Measurements from ENCODE around the gene RNF207.

DNA sequence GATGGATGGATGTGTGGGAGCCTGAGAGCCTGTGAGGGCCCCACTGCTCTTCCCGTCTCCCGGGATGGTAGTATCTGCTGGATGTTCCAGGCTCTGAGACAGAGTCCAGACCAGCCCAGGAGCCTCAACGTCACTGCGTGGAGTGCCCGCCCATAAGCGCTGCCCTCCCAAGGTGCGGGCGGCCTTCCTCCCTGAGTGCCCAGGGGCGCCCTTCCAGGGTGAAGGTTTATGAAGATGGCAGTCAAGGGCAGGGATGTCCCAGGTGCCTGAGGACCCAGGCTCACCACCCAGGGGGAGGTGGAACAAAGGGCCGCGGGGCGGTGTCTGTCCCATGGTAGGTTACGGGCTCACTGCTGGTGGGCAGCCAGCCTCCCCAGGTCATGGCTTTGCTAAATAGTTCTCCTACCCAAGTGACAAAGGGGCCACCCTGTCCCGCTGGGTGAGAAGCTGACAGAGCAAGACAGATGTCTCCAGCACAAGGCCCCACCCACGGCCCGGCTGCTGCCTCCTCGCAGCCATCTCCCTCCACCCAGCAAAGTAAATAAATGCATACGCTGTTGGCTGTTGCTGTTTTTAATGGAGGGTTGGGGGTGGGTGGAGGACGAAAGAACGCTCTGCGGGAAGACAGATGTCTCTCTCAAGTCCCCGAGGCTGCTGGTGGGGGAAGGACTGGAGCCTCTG lies 63.9 kb downstream of the RNF207 start:
- no peak for TF ChIP-seq POLR2A (IDR thresholded peaks at IDR 0.05)
- TF ChIP-seq, protein P1, sequence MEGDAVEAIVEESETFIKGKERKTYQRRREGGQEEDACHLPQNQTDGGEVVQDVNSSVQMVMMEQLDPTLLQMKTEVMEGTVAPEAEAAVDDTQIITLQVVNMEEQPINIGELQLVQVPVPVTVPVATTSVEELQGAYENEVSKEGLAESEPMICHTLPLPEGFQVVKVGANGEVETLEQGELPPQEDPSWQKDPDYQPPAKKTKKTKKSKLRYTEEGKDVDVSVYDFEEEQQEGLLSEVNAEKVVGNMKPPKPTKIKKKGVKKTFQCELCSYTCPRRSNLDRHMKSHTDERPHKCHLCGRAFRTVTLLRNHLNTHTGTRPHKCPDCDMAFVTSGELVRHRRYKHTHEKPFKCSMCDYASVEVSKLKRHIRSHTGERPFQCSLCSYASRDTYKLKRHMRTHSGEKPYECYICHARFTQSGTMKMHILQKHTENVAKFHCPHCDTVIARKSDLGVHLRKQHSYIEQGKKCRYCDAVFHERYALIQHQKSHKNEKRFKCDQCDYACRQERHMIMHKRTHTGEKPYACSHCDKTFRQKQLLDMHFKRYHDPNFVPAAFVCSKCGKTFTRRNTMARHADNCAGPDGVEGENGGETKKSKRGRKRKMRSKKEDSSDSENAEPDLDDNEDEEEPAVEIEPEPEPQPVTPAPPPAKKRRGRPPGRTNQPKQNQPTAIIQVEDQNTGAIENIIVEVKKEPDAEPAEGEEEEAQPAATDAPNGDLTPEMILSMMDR (IDR thresholded peaks at IDR 0.05) = no peak
